Measurements from ENCODE around the gene CDYL2. TPM values are rescaled to one million over a fixed set of nuclear protein-coding genes. Genes with fewer than 3 reads are reported as not detected.

The CDYL2 gene
- total RNA-seq, 4 donors from 2014 or later, result 0.80 to 3.5 (median 2.3) TPM

DNA sequence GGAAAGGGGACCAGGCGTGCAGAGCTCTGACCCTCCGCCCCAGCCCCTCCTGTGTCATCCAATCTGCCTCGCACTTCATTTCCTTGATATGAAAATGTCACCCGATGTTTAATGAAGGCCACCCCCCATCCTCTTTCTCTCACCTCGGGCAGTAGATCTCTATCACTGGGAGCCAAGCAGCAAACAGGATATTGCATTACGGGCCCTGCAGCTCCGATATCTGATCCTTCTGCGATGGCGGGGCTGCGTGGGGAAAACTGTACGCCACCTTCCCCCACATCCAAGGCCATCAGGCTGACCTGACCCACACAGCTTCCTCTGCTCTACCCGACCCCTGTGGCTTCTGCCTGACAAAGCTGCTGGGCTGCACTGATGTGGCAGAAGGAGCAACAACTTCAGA lies 188.7 kb downstream of the CDYL2 start:
- intact Hi-C loops (cut with DNase I; ENCODE audit: low total_unique reads) (no loop called here), in situ Hi-C loops (cut with MboI; ENCODE audit: low pct_ligation_motif_present in 1 of 4, low pct_unique_long_range_greater_than_20kb in 1 of 4, low sequenced_read_pairs in 3 of 4) (no loop called here)
- 95% methylated on average over 12 of the region's 12 CpGs; no CpG with 5 or more reads in 1 of the 2 donors for WGBS, 2 donors (ENCODE audit: low coverage in 1 of 2)
- no peak for TF ChIP-seq EP300 (IDR thresholded peaks at IDR 0.05; ENCODE audit: low read depth)
- no peak for TF ChIP-seq POLR2A (IDR thresholded peaks at IDR 0.05)
- TF ChIP-seq CTCF (IDR thresholded peaks at IDR 0.05), result no peak
- TF ChIP-seq POLR2AphosphoS5 (IDR thresholded peaks at IDR 0.05), result no peak
- no peak for DNase-seq
- Histone ChIP-seq H3K4me1 (no peaks in the 10 kb centered on the region), H3K36me3 (no peaks in the 10 kb centered on the region), H3K27me3 (no peaks in the 10 kb centered on the region), H3K9me3 (no peaks in the 10 kb centered on the region), H3K4me3 (no peak overlapping the region), H3K27ac (no peak overlapping the region)

DNA sequence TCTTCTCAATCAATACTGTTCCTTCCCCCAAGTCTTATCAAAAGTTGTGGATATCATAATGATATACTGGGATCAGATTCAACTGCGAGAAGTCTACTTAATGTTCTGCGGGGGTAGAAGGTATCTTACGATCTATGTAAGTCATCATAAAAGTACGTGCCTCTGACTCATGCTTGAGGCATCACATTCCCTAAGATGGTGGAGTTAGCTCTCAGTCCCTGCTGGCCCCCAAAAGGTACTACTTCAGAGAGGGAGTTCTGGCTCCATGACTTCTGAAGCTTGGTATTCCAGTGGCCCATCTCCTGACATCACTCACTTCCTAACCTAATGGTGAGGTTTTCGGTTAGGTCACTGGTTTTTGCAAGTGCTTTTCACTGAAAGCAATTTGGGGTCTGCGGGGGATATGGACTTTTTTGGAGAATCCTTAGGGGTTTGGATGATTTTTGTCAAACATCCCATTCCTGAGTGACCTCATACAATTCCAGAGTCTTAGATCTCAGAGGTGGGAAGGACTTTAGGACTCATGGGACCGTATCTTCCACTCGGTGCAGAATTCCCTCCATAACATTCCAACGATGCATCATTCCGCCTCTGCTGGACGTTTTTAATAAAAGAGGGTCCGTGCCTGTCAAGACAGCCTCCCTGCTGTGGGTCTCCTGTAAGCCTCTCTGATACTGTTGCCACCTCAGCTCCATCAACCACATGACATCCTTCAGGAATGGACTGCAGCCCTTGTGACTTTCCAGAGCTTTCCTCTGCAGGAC lies 189.3 kb downstream of the CDYL2 start:
- DNase-seq, result no peak
- intact Hi-C loops (cut with DNase I; ENCODE audit: low total_unique reads), result no loop called here
- in situ Hi-C loops (cut with MboI; ENCODE audit: low pct_ligation_motif_present in 1 of 4, low pct_unique_long_range_greater_than_20kb in 1 of 4, low sequenced_read_pairs in 3 of 4), result no loop called here
- Histone ChIP-seq H3K36me3 (no peaks in the 10 kb centered on the region), H3K27me3 (no peaks in the 10 kb centered on the region), H3K9me3 (no peaks in the 10 kb centered on the region), H3K4me1 (no peaks in the 10 kb centered on the region), H3K4me3 (no peak overlapping the region), H3K27ac (no peak overlapping the region)
- 91 to 96% methylated on average over 9 to 12 of the region's 12 CpGs for WGBS, 2 donors (ENCODE audit: low coverage in 1 of 2)
- TF ChIP-seq CTCF (IDR thresholded peaks at IDR 0.05) (no peak), POLR2A (IDR thresholded peaks at IDR 0.05) (no peak)

DNA sequence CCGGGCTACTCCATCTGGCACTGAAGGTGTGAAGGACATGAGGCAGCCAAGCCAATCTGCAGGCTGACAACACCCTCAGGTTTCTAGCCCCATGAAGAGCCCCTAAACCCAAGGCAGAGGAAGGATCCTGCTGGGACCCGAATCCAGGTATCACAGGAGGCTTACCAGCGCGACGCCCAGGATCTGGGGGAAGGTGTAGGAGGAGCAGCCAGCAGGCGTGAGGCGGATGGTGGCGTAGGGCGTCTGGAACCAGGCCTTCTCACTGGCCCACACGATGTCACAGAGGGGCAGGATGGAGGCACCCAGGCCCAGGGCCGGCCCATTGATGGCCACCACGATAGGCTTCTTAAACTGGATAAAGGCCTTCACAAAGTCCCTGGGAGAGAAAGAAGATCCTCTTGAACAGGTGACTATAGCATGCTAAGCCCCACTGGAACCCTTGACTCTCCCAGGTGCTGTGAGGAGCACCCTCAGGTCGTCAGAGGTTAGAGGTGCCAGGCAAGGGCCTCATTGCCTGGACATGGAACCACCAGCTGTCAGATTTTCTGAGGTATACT lies 191.9 kb downstream of the CDYL2 start:
- TF ChIP-seq EP300 (IDR thresholded peaks at IDR 0.05; ENCODE audit: low read depth), result no peak
- no peak for TF ChIP-seq POLR2AphosphoS5 (IDR thresholded peaks at IDR 0.05)
- TF ChIP-seq POLR2A (IDR thresholded peaks at IDR 0.05), result no peak
- TF ChIP-seq CTCF (IDR thresholded peaks at IDR 0.05), result no peak
- Histone ChIP-seq H3K27me3 (no peaks in the 10 kb centered on the region), H3K4me3 (no peak overlapping the region), H3K36me3 (no peaks in the 10 kb centered on the region), H3K27ac (no peak overlapping the region), H3K4me1 (no peaks in the 10 kb centered on the region), H3K9me3 (no peaks in the 10 kb centered on the region)
- intact Hi-C loops (cut with DNase I; ENCODE audit: low total_unique reads) (no loop called here), in situ Hi-C loops (cut with MboI; ENCODE audit: low pct_ligation_motif_present in 1 of 4, low pct_unique_long_range_greater_than_20kb in 1 of 4, low sequenced_read_pairs in 3 of 4) (no loop called here)
- WGBS, 2 donors (ENCODE audit: low coverage in 1 of 2), result 94% methylated on average over 13 of the region's 13 CpGs; no CpG with 5 or more reads in 1 of the 2 donors
- no peak for DNase-seq

- in situ Hi-C loops (cut with MboI; ENCODE audit: low pct_ligation_motif_present in 1 of 4, low pct_unique_long_range_greater_than_20kb in 1 of 4, low sequenced_read_pairs in 3 of 4), result no loop called here
- intact Hi-C loops (cut with DNase I; ENCODE audit: low total_unique reads), result no loop called here
- TF ChIP-seq CTCF (IDR thresholded peaks at IDR 0.05), result no peak
- no peak for TF ChIP-seq EP300 (IDR thresholded peaks at IDR 0.05; ENCODE audit: low read depth)
- no peak for TF ChIP-seq POLR2A (IDR thresholded peaks at IDR 0.05)
- no peak for TF ChIP-seq POLR2AphosphoS5 (IDR thresholded peaks at IDR 0.05)
- no peaks in the 10 kb centered on the region for H3K36me3 ChIP-seq
- no peak overlapping the region for H3K4me3 ChIP-seq
- DNase-seq, result no peak
- H3K27me3 ChIP-seq, result no peaks in the 10 kb centered on the region
- no peaks in the 10 kb centered on the region for H3K4me1 ChIP-seq
- H3K27ac ChIP-seq, result no peak overlapping the region
- no peaks in the 10 kb centered on the region for H3K9me3 ChIP-seq
- WGBS, 2 donors (ENCODE audit: low coverage in 1 of 2), result 97 to 100% methylated on average over 4 to 11 of the region's 11 CpGs
Measured at GRCh38 chr16:80611930-80612327, 192.5 kb downstream of the CDYL2 start.
